Neural progenitor cell (in vitro differentiated cells): ENCODE data around the gene CDC5L.

Experiments used
- CTCF ChIP-seq: fragments of 200-600 bp; sonication (generic); IDR thresholded peaks from 2 replicates; pipeline ENCODE4 v1.5.1; 2017; ENCODE audit warnings: antibody characterized with exemption, mild to moderate bottlenecking
- EZH2 ChIP-seq: fragments of 200-600 bp; sonication (generic); IDR thresholded peaks from 2 replicates; pipeline ENCODE4 v1.6.1; 2017; ENCODE audit warnings: antibody characterized with exemption, mild to moderate bottlenecking, moderate library complexity

- TF ChIP-seq CTCF = no peak
- no peak for TF ChIP-seq EZH2
Observed at GRCh38 chr6:44381739-44382138, 5.8 kb upstream of the CDC5L start.
